RWPE2 (cell line): ENCODE data around the gene IGSF3.

Source experiments
- ATAC-seq: fragments of 200-7000 bp; cut with Tn5 transposase; 3 replicates; pipeline ENCODE4 v1.9.1; 2021; ENCODE audit warnings: low read depth
- DNase-seq: peaks from one replicate; pipeline ENCODE4 v3.0.0-alpha.2; 2020; ENCODE audit warnings: low spot score
- H3K27ac ChIP-seq: fragments of 450-650 bp; 2 replicates; pipeline ENCODE4 v1.5.1; 2017; ENCODE audit warnings: mild to moderate bottlenecking; ENCODE audit not compliant: poor library complexity, severe bottlenecking
- H3K27me3 ChIP-seq: fragments of 250-450 bp; sonication (Bioruptor Pico); 2 replicates; pipeline ENCODE4 v1.5.1; 2021; ENCODE audit warnings: mild to moderate bottlenecking, moderate library complexity; ENCODE audit not compliant: insufficient read depth, poor library complexity, severe bottlenecking
- H3K36me3 ChIP-seq: fragments of 250-450 bp; sonication (Bioruptor Pico); 2 replicates; pipeline ENCODE4 v1.5.1; 2020; ENCODE audit warnings: low read depth, mild to moderate bottlenecking, moderate library complexity
- H3K4me1 ChIP-seq: fragments of 250-450 bp; sonication (Bioruptor Pico); 2 replicates; pipeline ENCODE4 v1.5.1; 2021; ENCODE audit warnings: mild to moderate bottlenecking, moderate library complexity; ENCODE audit not compliant: insufficient read depth, poor library complexity, severe bottlenecking
- H3K4me3 ChIP-seq: fragments of 250-450 bp; sonication (Bioruptor Pico); 2 replicates; pipeline ENCODE4 v1.5.1; 2021; ENCODE audit warnings: mild to moderate bottlenecking, moderate library complexity; ENCODE audit not compliant: severe bottlenecking
- H3K9me3 ChIP-seq: fragments of 250-450 bp; sonication (Bioruptor Pico); 2 replicates; pipeline ENCODE4 v1.5.1; 2021; ENCODE audit warnings: mild to moderate bottlenecking, moderate library complexity; ENCODE audit not compliant: severe bottlenecking
- TF ChIP-seq, protein P1 (sequence below): fragments of 450-650 bp; IDR thresholded peaks from one replicate; pipeline ENCODE4 v1.5.1; 2017; ENCODE audit warnings: mild to moderate bottlenecking, moderate library complexity; ENCODE audit not compliant: poor library complexity, severe bottlenecking

IGSF3 gene

GRCh38 chr1:116532671-116533428, 134.7 kb downstream of the IGSF3 start:
- H3K36me3 ChIP-seq, result peaks cover 15% of the 10 kb centered on the region
- ATAC-seq (no peak), DNase-seq (no peak)
- no peak overlapping the region for H3K4me3 ChIP-seq
- no peaks in the 10 kb centered on the region for H3K9me3 ChIP-seq
- no peak overlapping the region for H3K27ac ChIP-seq
- no peaks in the 10 kb centered on the region for H3K27me3 ChIP-seq
- TF ChIP-seq, protein P1, sequence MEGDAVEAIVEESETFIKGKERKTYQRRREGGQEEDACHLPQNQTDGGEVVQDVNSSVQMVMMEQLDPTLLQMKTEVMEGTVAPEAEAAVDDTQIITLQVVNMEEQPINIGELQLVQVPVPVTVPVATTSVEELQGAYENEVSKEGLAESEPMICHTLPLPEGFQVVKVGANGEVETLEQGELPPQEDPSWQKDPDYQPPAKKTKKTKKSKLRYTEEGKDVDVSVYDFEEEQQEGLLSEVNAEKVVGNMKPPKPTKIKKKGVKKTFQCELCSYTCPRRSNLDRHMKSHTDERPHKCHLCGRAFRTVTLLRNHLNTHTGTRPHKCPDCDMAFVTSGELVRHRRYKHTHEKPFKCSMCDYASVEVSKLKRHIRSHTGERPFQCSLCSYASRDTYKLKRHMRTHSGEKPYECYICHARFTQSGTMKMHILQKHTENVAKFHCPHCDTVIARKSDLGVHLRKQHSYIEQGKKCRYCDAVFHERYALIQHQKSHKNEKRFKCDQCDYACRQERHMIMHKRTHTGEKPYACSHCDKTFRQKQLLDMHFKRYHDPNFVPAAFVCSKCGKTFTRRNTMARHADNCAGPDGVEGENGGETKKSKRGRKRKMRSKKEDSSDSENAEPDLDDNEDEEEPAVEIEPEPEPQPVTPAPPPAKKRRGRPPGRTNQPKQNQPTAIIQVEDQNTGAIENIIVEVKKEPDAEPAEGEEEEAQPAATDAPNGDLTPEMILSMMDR, result no peak
- H3K4me1 ChIP-seq, result peaks cover 24% of the 10 kb centered on the region

GRCh38 chr1:116531917-116532316, 135.6 kb downstream of the IGSF3 start:
- Histone ChIP-seq H3K4me3 (no peak overlapping the region), H3K36me3 (peaks cover 15% of the 10 kb centered on the region), H3K4me1 (peaks cover 15% of the 10 kb centered on the region), H3K27me3 (no peaks in the 10 kb centered on the region), H3K9me3 (no peaks in the 10 kb centered on the region), H3K27ac (no peak overlapping the region)
- DNase-seq (no peak), ATAC-seq (no peak)
- TF ChIP-seq, protein P1, result no peak

DNA sequence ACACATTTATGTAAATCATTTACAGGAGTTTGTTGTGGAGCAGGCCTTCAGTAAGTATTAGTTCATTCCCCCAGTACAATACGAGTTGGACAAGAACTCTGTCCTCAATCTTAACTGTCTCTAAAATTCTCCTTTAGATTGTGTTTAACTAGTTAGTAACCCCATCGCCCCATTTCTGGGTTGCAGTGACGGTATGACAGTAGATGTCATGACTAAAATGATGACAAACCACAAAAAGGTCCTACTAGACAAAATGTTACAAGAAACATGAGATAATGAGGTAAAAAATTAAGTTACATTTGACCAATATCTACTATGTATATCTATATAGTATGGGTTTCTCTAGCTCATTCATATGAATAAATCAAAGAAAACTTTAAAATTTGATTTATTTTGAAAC, 137.9 kb downstream of the IGSF3 start:
- no peaks in the 10 kb centered on the region for H3K4me1 ChIP-seq
- no peaks in the 10 kb centered on the region for H3K27me3 ChIP-seq
- H3K4me3 ChIP-seq, result no peak overlapping the region
- H3K9me3 ChIP-seq, result no peaks in the 10 kb centered on the region
- TF ChIP-seq, protein P1, result no peak
- H3K36me3 ChIP-seq, result peaks cover 6% of the 10 kb centered on the region
- no peak for DNase-seq
- no peak overlapping the region for H3K27ac ChIP-seq
- no peak for ATAC-seq

- DNase-seq (no peak), ATAC-seq (no peak)
- H3K4me3 ChIP-seq, result no peak overlapping the region
- H3K27me3 ChIP-seq, result no peaks in the 10 kb centered on the region
- TF ChIP-seq, protein P1, result no peak
- peaks cover 5% of the 10 kb centered on the region; the same call in 1 of the 2 replicates for H3K36me3 ChIP-seq
- H3K27ac ChIP-seq, result no peak overlapping the region
- H3K9me3 ChIP-seq, result no peaks in the 10 kb centered on the region
- no peaks in the 10 kb centered on the region for H3K4me1 ChIP-seq
These were observed 138.3 kb downstream of the IGSF3 start for GRCh38 chr1:116529199-116529631.
